Loucy (cell line): ENCODE measurements around the gene KBTBD4.

Source experiments
- EZH2phosphoT487 ChIP-seq: fragments of 200-600 bp; IDR thresholded peaks from 2 replicates; pipeline ENCODE4 v1.6.1; 2018; ENCODE audit warnings: antibody characterized with exemption, mild to moderate bottlenecking, moderate library complexity, borderline replicate concordance
- TF ChIP-seq, protein P1 (sequence below): fragments of 200-600 bp; sonication (generic); conservative IDR thresholded peaks from 2 replicates; pipeline ENCODE4 v1.5.1; 2014; ENCODE audit warnings: mild to moderate bottlenecking, antibody characterized with exemption, low read length

DNA sequence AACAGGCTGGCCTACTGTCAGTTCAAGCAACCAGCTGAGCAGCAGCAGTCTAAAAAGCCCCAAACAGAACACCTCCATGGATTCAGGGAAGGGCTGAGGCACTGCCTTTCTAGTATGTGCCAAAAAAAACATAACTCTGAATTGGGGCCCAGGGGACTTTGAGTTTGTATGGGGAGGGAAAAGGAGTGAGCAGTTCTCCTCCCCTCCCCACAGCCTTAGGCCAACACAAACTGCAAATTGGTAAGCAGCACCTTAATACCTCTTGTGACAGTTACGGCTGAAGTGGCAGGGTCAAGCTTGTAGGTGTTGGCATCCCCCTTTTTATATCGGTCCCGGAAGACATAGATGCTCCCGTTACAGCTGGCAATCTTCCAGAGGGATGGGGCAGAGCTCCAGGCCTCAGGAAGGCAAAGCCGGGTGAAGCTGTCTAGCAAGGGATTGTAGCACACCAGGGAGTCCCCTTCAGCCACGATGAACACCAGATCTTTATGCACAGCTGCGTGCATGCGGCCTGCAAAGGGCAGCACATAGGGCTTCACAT lies 6.0 kb downstream of the KBTBD4 start:
- TF ChIP-seq, protein P1, sequence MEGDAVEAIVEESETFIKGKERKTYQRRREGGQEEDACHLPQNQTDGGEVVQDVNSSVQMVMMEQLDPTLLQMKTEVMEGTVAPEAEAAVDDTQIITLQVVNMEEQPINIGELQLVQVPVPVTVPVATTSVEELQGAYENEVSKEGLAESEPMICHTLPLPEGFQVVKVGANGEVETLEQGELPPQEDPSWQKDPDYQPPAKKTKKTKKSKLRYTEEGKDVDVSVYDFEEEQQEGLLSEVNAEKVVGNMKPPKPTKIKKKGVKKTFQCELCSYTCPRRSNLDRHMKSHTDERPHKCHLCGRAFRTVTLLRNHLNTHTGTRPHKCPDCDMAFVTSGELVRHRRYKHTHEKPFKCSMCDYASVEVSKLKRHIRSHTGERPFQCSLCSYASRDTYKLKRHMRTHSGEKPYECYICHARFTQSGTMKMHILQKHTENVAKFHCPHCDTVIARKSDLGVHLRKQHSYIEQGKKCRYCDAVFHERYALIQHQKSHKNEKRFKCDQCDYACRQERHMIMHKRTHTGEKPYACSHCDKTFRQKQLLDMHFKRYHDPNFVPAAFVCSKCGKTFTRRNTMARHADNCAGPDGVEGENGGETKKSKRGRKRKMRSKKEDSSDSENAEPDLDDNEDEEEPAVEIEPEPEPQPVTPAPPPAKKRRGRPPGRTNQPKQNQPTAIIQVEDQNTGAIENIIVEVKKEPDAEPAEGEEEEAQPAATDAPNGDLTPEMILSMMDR, result no peak
- TF ChIP-seq EZH2phosphoT487, result no peak
